HCT116 (cell line): ENCODE results near the gene PAM16.

Experiments
- CTCF ChIP-seq, 3 experiments: fragments of 200-600 bp in 1 of 3; sonication (generic) in 1 of 3; IDR thresholded peaks in 2 of 3; conservative IDR thresholded peaks in 1 of 3; 2 replicates each; pipeline ENCODE4 v1.5.1; 2012 to 2017; ENCODE audit warnings: low read depth in 2 of 3, low read length in 2 of 3, antibody characterized with exemption in 1 of 3, borderline replicate concordance in 1 of 3, control low read depth in 1 of 3, mild to moderate bottlenecking in 1 of 3, mixed read lengths in 1 of 3, mixed run types in 1 of 3, moderate library complexity in 1 of 3; ENCODE audit not compliant: insufficient read depth in 1 of 3
- EZH2 ChIP-seq: fragments of 200-600 bp; sonication (generic); IDR thresholded peaks from 2 replicates; pipeline ENCODE4 v1.6.1; 2017; ENCODE audit warnings: antibody characterized with exemption, mixed run types
- EZH2phosphoT487 ChIP-seq: fragments of 200-600 bp; IDR thresholded peaks from 2 replicates; pipeline ENCODE4 v1.6.1; 2018; ENCODE audit warnings: antibody characterized with exemption, borderline replicate concordance
- POLR2AphosphoS5 ChIP-seq: IDR thresholded peaks from 2 replicates; pipeline ENCODE4 v1.6.1; 2011; ENCODE audit warnings: mild to moderate bottlenecking, low read depth, low read length, moderate library complexity
- SIN3A ChIP-seq: IDR thresholded peaks from 2 replicates; pipeline ENCODE4 v1.6.1; 2012; ENCODE audit warnings: low read depth
- SRF ChIP-seq: IDR thresholded peaks from 2 replicates; pipeline ENCODE4 v1.6.1; 2012; ENCODE audit warnings: low read depth

GRCh38 chr16:4372578-4373355 is 21.6 kb upstream of the PAM16 start:
- no peak for TF ChIP-seq CTCF (IDR thresholded peaks at IDR 0.05 in 2 of 3, conservative IDR thresholded peaks at IDR 0.05 in 1 of 3; ENCODE audit: borderline replicate concordance in 1 of 3, insufficient read depth in 1 of 3, low read depth in 2 of 3, low read length in 2 of 3)
- no peak for TF ChIP-seq POLR2AphosphoS5
- TF ChIP-seq EZH2: no peak
- no peak for TF ChIP-seq SIN3A
- no peak for TF ChIP-seq EZH2phosphoT487
- TF ChIP-seq SRF: no peak
